Body of pancreas (tissue), 4 donors: Measurements from ENCODE around the gene NBEAL2. TPM values are rescaled to one million over a fixed set of nuclear protein-coding genes. Genes with fewer than 3 reads are reported as not detected.

Experiments
- ATAC-seq: fragments of 150-250 bp; one replicate; pipeline ENCODE4 v1.9.1; 2016
- DNase-seq, 4 donors: peaks; one replicate each; pipeline ENCODE4 v3.0.0-alpha.2; 2019
- H3K27ac ChIP-seq, 4 donors: fragments of 200-600 bp; sonication (generic); 1 replicate in 3 of 4; 2 replicates in 1 of 4; pipeline versions ENCODE4 v1.5.1 to v1.6.1; 2016 to 2019; ENCODE audit warnings: mild to moderate bottlenecking in 1 of 4, mixed read lengths in 1 of 4, moderate library complexity in 1 of 4
- H3K27me3 ChIP-seq, 2 donors: fragments of 200-600 bp; sonication (generic); one replicate each; pipeline ENCODE4 v1.6.0; 2016; ENCODE audit warnings: mild to moderate bottlenecking in 1 of 2
- H3K36me3 ChIP-seq, 2 donors: fragments of 200-600 bp; sonication (generic); replicated peaks in 1 of 2; 2 replicates each; pipeline ENCODE4 v1.5.1; 2016; ENCODE audit warnings: low read depth in 2 of 2; ENCODE audit not compliant: insufficient read depth in 1 of 2
- H3K4me1 ChIP-seq: fragments of 200-600 bp; sonication (generic); one replicate; pipeline ENCODE4 v1.6.0; 2016
- H3K4me3 ChIP-seq, 2 donors: fragments of 200-600 bp; sonication (generic); 1 replicate in 1 of 2; 2 replicates in 1 of 2; pipeline ENCODE4 v1.5.1; 2016 to 2019
- H3K9me3 ChIP-seq, 3 donors: fragments of 200-600 bp; sonication (generic); 1 replicate in 2 of 3; 2 replicates in 1 of 3; pipeline ENCODE4 v1.5.1; 2016
- CTCF ChIP-seq, 7 experiments: fragments of 450-650 bp in 4 of 7; fragments of 200-600 bp in 3 of 7; sonication (generic) in 3 of 7; IDR thresholded peaks; one replicate each; pipeline ENCODE4 v1.5.1; 2016 to 2019; ENCODE audit warnings: antibody characterized with exemption in 7 of 7
- POLR2A ChIP-seq, 3 donors: fragments of 450-650 bp; IDR thresholded peaks; one replicate each; pipeline ENCODE4 v1.6.1; 2016; ENCODE audit warnings: antibody characterized with exemption in 3 of 3, mild to moderate bottlenecking in 2 of 3
- WGBS, 2 donors: methylation state at CpG; one replicate each; pipeline ENCODE4 v1.1.5; 2017; 5-methylcytosine and 5-hydroxymethylcytosine counted together
- intact Hi-C: fragments of 100-400 bp; cut with DNase I; formaldehyde crosslinking; loops from one replicate; pipeline ENCODE4 v1.15.1; 2023
- total RNA-seq, 2 donors: library from RNA; depleted of rRNA; stranded (reverse); fragments of >200 nt; gene quantifications; one replicate each; pipeline ENCODE4 v1.1.0, GENCODE V29; 2016

NBEAL2 gene
- total RNA-seq, 2 donors from 2014 or later = 98.8 to 151 TPM

GRCh38 chr3:46999516-47000197 lies 20.2 kb downstream of the NBEAL2 start:
- peak in 1 of 4 donors; percentile 10 for DNase-seq
- intact Hi-C loops = loop anchor here (5.0 kb wide), 2 partner anchors 77 to 297 kb away; partner anchors contain the start of gene TMIE
- WGBS, 2 donors = 92 to 98% methylated on average over 10 to 14 of the region's 14 CpGs
- H3K27me3 ChIP-seq = no peaks in the 10 kb centered on the region
- no peak overlapping the region for H3K4me3 ChIP-seq
- no peak overlapping the region for H3K27ac ChIP-seq
- peaks cover 0 to 25% of the 10 kb centered on the region in 2 donors for H3K36me3 ChIP-seq
- no peaks in the 10 kb centered on the region for H3K4me1 ChIP-seq
- no peak for TF ChIP-seq CTCF (IDR thresholded peaks at IDR 0.05)
- TF ChIP-seq POLR2A (IDR thresholded peaks at IDR 0.05) = no peak
- H3K9me3 ChIP-seq = no peaks in the 10 kb centered on the region
- ATAC-seq = no peak

DNA sequence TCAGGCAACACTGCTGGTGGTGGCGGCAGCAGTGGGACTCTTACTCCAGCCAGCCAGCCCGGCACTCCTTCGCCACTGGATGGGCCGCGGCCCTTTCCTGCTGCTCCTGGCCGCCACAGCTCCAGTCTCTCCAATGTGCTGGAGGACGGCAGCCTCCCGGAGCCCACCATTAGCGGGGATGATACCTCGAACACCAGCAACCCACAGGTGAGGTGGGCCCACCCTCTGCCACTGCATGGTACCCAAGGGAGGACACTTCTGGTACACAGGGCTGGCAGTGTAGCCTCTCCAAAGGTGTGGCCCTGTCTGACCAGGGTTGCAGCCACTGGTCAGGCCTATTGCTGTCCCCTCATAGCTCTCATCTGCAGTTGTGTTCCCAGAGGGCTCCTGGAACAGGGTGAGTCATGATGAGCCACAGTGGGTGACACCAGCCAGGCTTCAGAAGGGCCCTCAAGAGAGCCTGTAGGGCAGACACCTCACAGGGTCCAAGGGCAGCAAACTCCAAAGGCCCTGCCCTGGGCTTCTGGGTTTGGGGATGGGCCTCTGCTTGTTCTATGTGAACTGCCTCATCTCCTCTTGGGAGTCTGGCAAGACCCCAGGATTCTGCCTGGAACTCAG lies 20.8 kb downstream of the NBEAL2 start:
- Histone ChIP-seq H3K27me3 (no peaks in the 10 kb centered on the region), H3K36me3 (peaks cover 0 to 22% of the 10 kb centered on the region in 2 donors), H3K4me1 (no peaks in the 10 kb centered on the region), H3K9me3 (no peaks in the 10 kb centered on the region), H3K27ac (no peak overlapping the region), H3K4me3 (no peak overlapping the region)
- TF ChIP-seq POLR2A (IDR thresholded peaks at IDR 0.05) (no peak), CTCF (IDR thresholded peaks at IDR 0.05) (no peak)
- intact Hi-C loops = no loop called here
- 97 to 98% methylated on average over 9 to 10 of the region's 10 CpGs for WGBS, 2 donors
- ATAC-seq = no peak
- DNase-seq = no peak

DNA sequence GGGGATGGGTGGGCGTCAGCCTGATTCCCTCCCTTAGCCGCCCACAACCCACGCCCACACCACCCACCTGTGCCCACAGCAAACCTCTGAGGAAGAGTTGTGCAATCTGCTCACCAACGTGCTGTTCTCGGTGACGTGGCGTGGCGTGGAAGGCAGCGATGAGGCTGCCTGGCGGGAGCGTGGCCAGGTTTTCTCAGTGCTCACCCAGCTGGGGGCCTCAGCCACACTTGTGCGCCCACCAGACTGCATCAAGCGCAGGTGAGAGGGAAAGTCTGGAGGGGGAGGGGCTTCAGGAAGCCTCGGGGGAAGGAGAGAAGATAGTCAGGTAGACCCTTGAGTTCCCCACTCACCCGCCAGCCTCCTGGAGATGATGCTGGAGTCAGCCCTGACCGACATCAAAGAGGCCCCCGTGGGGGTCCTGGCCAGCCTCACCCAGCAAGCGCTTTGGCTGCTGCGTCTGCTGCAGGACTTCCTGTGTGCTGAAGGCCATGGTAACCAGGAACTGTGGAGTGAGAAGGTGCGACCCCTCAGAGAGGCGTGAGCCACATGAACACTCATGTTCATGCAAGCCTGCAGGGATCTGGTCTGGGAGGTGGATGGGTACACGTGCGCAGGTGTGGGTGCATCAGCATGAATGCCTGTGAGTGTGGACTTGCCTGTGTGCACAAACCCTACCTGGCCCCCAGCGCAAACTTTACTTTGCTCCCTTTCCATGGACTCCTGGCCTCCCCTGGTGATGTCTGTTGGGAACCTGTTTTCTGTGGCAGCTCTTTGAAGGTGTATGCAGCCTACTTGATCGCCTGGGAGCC lies 21.7 kb downstream of the NBEAL2 start:
- ATAC-seq (no peak), DNase-seq (no peak)
- Histone ChIP-seq H3K4me3 (no peak overlapping the region), H3K27me3 (no peaks in the 10 kb centered on the region), H3K4me1 (no peaks in the 10 kb centered on the region), H3K9me3 (no peaks in the 10 kb centered on the region), H3K36me3 (peaks cover 4 to 22% of the 10 kb centered on the region in 2 donors), H3K27ac (no peak overlapping the region)
- TF ChIP-seq POLR2A (IDR thresholded peaks at IDR 0.05) = no peak
- no peak for TF ChIP-seq CTCF (IDR thresholded peaks at IDR 0.05)
- WGBS, 2 donors = 90 to 91% methylated on average over 18 to 25 of the region's 25 CpGs
- intact Hi-C loops = no loop called here

GRCh38 chr3:47001731-47002170 lies 22.3 kb downstream of the NBEAL2 start:
- 95% methylated on average over 8 to 16 of the region's 16 CpGs for WGBS, 2 donors
- Histone ChIP-seq H3K4me3 (no peak overlapping the region), H3K27ac (no peak overlapping the region), H3K36me3 (peaks cover 4 to 24% of the 10 kb centered on the region in 2 donors), H3K9me3 (no peaks in the 10 kb centered on the region), H3K4me1 (no peaks in the 10 kb centered on the region), H3K27me3 (no peaks in the 10 kb centered on the region)
- intact Hi-C loops = no loop called here
- TF ChIP-seq POLR2A (IDR thresholded peaks at IDR 0.05) = no peak
- no peak for TF ChIP-seq CTCF (IDR thresholded peaks at IDR 0.05)
- ATAC-seq (no peak), DNase-seq (peak in 1 of 4 donors; percentile 9)
